NB4 (cell line): ENCODE measurements around the gene APP.

Experiments used
- CTCF ChIP-seq: IDR thresholded peaks from one replicate; pipeline ENCODE4 v1.5.1; 2012; ENCODE audit warnings: low read depth, low read length
- MYC ChIP-seq: IDR thresholded peaks from 2 replicates; pipeline ENCODE4 v1.6.1; 2011; ENCODE audit warnings: low read depth, low read length
- POLR2A ChIP-seq: IDR thresholded peaks from 2 replicates; pipeline ENCODE4 v1.6.1; 2011; ENCODE audit warnings: mild to moderate bottlenecking; ENCODE audit not compliant: insufficient read length; ENCODE audit errors: extremely low read depth

- TF ChIP-seq CTCF (no peak), POLR2A (no peak), MYC (no peak)
Observed at GRCh38 chr21:26147535-26147934, 23.0 kb downstream of the APP start.
